ENCODE data around the gene SLC6A20.

GRCh38 chr3:45778761-45779201, 17.6 kb downstream of the SLC6A20 start:
- TF ChIP-seq REST (IDR thresholded peaks at IDR 0.05; ENCODE audit: insufficient read depth in 1 of 2, low read depth in 2 of 2, low read length in 2 of 2) = no peak
- no peak for TF ChIP-seq TAF1 (IDR thresholded peaks at IDR 0.05; ENCODE audit: borderline replicate concordance, insufficient read depth, low read length)
- no peak for TF ChIP-seq POLR2AphosphoS5 (IDR thresholded peaks at IDR 0.05; ENCODE audit: low read depth, low read length)
- no peak for TF ChIP-seq SIN3A (IDR thresholded peaks at IDR 0.05; ENCODE audit: borderline replicate concordance, insufficient read depth, low read length)
- TF ChIP-seq FOXP2 (optimal IDR thresholded peaks at IDR 0.05; ENCODE audit: borderline replicate concordance, extremely low read depth, extremely low read length, insufficient read depth) = no peak
